Body of pancreas (tissue), 4 donors: ENCODE measurements around the gene RPS6KA3. TPM values are rescaled to one million over a fixed set of nuclear protein-coding genes. Genes with fewer than 3 reads are reported as not detected.
A peak's percentile ranks its signal among the peaks of the same experiment; 100 is the strongest.

Experiments used
- ATAC-seq: fragments of 150-250 bp; one replicate; pipeline ENCODE4 v1.9.1; 2016
- DNase-seq, 4 donors: peaks; one replicate each; pipeline ENCODE4 v3.0.0-alpha.2; 2019
- H3K27ac ChIP-seq, 4 donors: fragments of 200-600 bp; sonication (generic); 1 replicate in 3 of 4; 2 replicates in 1 of 4; pipeline versions ENCODE4 v1.5.1 to v1.6.1; 2016 to 2019; ENCODE audit warnings: mild to moderate bottlenecking in 1 of 4, mixed read lengths in 1 of 4, moderate library complexity in 1 of 4
- H3K27me3 ChIP-seq, 2 donors: fragments of 200-600 bp; sonication (generic); one replicate each; pipeline ENCODE4 v1.6.0; 2016; ENCODE audit warnings: mild to moderate bottlenecking in 1 of 2
- H3K36me3 ChIP-seq, 2 donors: fragments of 200-600 bp; sonication (generic); replicated peaks in 1 of 2; 2 replicates each; pipeline ENCODE4 v1.5.1; 2016; ENCODE audit warnings: low read depth in 2 of 2; ENCODE audit not compliant: insufficient read depth in 1 of 2
- H3K4me1 ChIP-seq: fragments of 200-600 bp; sonication (generic); one replicate; pipeline ENCODE4 v1.6.0; 2016
- H3K4me3 ChIP-seq, 2 donors: fragments of 200-600 bp; sonication (generic); 1 replicate in 1 of 2; 2 replicates in 1 of 2; pipeline ENCODE4 v1.5.1; 2016 to 2019
- H3K9me3 ChIP-seq, 3 donors: fragments of 200-600 bp; sonication (generic); 1 replicate in 2 of 3; 2 replicates in 1 of 3; pipeline ENCODE4 v1.5.1; 2016
- CTCF ChIP-seq, 7 experiments: fragments of 450-650 bp in 4 of 7; fragments of 200-600 bp in 3 of 7; sonication (generic) in 3 of 7; IDR thresholded peaks; one replicate each; pipeline ENCODE4 v1.5.1; 2016 to 2019; ENCODE audit warnings: antibody characterized with exemption in 7 of 7
- POLR2A ChIP-seq, 3 donors: fragments of 450-650 bp; IDR thresholded peaks; one replicate each; pipeline ENCODE4 v1.6.1; 2016; ENCODE audit warnings: antibody characterized with exemption in 3 of 3, mild to moderate bottlenecking in 2 of 3
- WGBS, 2 donors: methylation state at CpG; one replicate each; pipeline ENCODE4 v1.1.5; 2017; 5-methylcytosine and 5-hydroxymethylcytosine counted together
- intact Hi-C: fragments of 100-400 bp; cut with DNase I; formaldehyde crosslinking; loops from one replicate; pipeline ENCODE4 v1.15.1; 2023
- total RNA-seq, 2 donors: library from RNA; depleted of rRNA; stranded (reverse); fragments of >200 nt; gene quantifications; one replicate each; pipeline ENCODE4 v1.1.0, GENCODE V29; 2016

RPS6KA3 gene
- total RNA-seq, 2 donors from 2014 or later, result 16.2 to 27.5 TPM

GRCh38 chrX:20217271-20217670 is 49.4 kb downstream of the RPS6KA3 start:
- no peaks in the 10 kb centered on the region for H3K9me3 ChIP-seq
- no peaks in the 10 kb centered on the region for H3K36me3 ChIP-seq
- DNase-seq (no peak), ATAC-seq (no peak)
- H3K27me3 ChIP-seq, result no peaks in the 10 kb centered on the region
- H3K4me3 ChIP-seq, result no peak overlapping the region
- 0% methylated on average over 1 of the region's 1 CpG for WGBS, 2 donors
- H3K4me1 ChIP-seq, result peaks cover 24% of the 10 kb centered on the region
- TF ChIP-seq CTCF (IDR thresholded peaks at IDR 0.05) (no peak), POLR2A (IDR thresholded peaks at IDR 0.05) (no peak)
- intact Hi-C loops, result no loop called here
- H3K27ac ChIP-seq, result peak overlapping the region in 1 of 4 donors; percentile 68

- Histone ChIP-seq H3K4me3 (no peak overlapping the region), H3K4me1 (peaks cover 20% of the 10 kb centered on the region), H3K27me3 (no peaks in the 10 kb centered on the region), H3K27ac (no peak overlapping the region), H3K36me3 (no peaks in the 10 kb centered on the region), H3K9me3 (no peaks in the 10 kb centered on the region)
- ATAC-seq, result no peak
- no peak for DNase-seq
- no peak for TF ChIP-seq CTCF (IDR thresholded peaks at IDR 0.05)
- intact Hi-C loops, result no loop called here
These were observed 51.1 kb downstream of the RPS6KA3 start for GRCh38 chrX:20215565-20215964.

- Histone ChIP-seq H3K36me3 (no peaks in the 10 kb centered on the region), H3K4me1 (peaks cover 7% of the 10 kb centered on the region), H3K9me3 (no peaks in the 10 kb centered on the region), H3K27ac (no peak overlapping the region), H3K4me3 (no peak overlapping the region), H3K27me3 (no peaks in the 10 kb centered on the region)
- no peak for DNase-seq
- no peak for ATAC-seq
- TF ChIP-seq CTCF (IDR thresholded peaks at IDR 0.05) (no peak), POLR2A (IDR thresholded peaks at IDR 0.05) (no peak)
- WGBS, 2 donors, result 93 to 95% methylated on average over 6 of the region's 6 CpGs
- intact Hi-C loops, result no loop called here
These were observed 54.1 kb downstream of the RPS6KA3 start for GRCh38 chrX:20212486-20213089.

GRCh38 chrX:20211261-20211786 is 55.4 kb downstream of the RPS6KA3 start:
- ATAC-seq, result no peak
- peaks cover 3% of the 10 kb centered on the region for H3K4me1 ChIP-seq
- no peak for DNase-seq
- H3K36me3 ChIP-seq, result peaks cover 0 to 2% of the 10 kb centered on the region in 2 donors
- WGBS, 2 donors, result 78 to 81% methylated on average over 4 of the region's 4 CpGs
- TF ChIP-seq POLR2A (IDR thresholded peaks at IDR 0.05), result no peak
- TF ChIP-seq CTCF (IDR thresholded peaks at IDR 0.05), result no peak
- intact Hi-C loops, result no loop called here
- no peak overlapping the region for H3K4me3 ChIP-seq
- no peak overlapping the region for H3K27ac ChIP-seq
- H3K9me3 ChIP-seq, result no peaks in the 10 kb centered on the region
- no peaks in the 10 kb centered on the region for H3K27me3 ChIP-seq
